ENCODE measurements around the gene SLTM.
"Not testable (repeated sequence)": the region's sequence is repeated elsewhere in the genome, so short reads cannot be mapped to it uniquely, and the experiment has no call there.

SLTM gene

DNA sequence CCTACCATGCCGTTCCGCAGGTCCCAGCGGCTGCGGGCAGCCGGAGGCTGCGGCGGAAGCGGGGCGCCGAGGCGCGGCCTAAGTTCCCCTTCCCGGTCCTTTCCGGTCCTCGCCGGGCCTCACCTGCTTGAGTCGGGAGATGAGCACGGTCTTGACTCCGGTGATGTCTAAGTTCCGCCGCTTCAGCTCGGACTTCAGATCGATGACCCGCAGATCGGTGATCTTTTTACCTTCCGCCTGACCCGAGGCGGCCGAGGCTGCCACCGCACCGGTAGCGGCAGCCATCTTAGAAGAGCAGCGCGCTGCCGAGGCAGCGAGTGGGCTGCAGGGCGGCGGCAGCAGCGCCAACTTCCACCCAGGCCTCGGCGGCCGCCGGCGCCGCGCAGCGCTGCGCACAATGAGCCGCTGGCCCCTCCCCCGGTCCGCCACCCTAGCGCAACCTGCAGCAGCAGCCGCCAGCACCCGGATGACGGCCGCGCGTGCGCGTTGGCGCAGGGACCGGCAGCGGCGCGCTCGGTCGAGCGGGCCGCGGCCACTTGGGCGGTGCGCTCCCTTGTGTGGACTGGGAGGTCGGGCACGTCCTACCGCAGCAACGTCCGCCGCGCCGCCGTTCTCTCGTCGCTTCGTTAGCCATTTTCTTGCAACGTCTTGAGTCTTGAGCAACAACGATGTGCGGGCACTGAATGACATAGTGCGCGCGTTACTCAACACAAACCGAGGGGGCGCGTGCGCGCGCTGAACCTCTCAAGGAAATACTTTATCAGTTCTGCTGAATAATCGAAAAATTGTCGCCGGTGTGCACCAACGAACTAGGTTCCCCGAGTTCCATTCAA, at the start of gene SLTM:
SLTM (minus strand) TSS at position 399 of the 833 bp plus-strand sequence; CDS start at position 285, 114 bp downstream.
- peak; percentile 94 to 97 for DNase-seq

DNA sequence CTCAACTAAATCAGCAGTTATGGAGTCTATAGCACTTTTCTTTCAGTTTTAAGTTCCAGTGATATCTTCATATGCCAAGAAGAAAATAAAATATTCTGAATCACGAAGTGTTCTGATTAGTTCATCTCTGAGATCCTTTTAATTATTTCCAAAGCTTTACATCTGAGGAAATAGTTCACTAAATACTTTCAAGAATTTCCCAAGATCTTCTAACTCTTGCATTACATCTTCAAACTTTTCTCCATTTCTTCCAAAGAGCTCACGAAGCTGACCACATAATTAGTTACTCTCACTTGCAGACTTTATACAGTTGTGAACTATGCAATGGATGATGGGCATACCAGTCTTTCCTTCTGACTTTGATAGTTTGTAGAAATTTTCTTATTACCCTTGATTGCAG, 49.8 kb upstream of the SLTM start:
- no peak for DNase-seq

DNA sequence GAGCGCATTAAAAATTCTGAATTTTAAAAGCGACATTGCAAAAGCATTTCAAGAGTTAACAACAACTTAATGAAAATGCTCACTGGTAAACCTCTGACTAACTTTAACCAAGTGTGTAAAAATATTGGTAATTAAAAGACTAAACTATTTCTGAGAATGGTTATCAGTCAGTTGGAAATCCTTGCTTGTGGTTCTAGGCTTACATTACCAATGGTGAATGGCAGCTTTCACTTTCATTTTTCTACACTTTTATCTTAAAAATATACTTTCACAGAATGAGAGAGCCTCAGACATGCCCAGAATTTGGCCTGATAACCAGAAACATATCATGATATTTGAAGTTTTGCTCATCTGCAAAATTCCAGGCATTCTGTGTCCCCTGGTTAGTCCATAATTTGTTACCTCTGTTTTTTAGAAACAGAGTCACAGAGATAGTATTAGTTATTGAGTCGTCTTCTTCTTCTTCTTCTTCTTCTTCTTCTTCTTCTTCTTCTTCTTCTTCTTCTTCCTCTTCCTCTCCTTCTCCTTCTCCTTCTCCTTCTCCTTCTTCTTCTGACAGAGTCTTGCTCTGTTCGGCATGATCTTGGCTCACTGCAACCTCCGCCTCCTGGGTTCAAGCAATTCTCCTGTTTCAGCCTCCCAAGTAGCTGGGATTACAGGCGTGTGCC, 48.5 kb upstream of the SLTM start:
- no peak for DNase-seq

DNA sequence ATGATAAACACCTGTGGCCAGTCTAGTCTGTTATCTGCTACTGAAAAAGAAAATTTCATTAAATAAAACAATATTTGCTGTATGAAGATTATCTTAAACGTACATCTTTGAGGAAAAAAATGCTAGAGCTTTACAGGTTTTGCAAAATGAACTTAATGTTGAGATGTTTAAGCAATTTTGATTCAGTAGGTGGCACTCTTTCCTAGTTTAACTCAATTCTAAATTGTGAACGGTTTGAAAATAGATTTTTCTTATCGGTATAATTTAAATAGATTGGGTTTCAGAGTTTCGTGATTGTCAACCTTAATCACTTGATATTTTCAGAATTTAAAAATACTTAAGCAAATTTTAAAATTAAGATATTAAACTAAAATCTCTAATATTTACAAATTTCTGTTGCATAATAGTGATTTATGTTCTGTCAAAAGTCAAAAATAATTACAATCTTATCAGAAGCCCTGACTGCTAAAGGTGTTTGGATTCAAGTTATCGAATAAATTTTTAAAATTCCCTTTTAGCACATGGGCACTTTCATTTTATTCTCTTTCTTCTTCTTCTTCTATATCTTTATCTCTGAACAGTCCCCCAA, 47.0 kb upstream of the SLTM start:
- peak in 1 of 2 experiments; percentile 34 for DNase-seq

DNA sequence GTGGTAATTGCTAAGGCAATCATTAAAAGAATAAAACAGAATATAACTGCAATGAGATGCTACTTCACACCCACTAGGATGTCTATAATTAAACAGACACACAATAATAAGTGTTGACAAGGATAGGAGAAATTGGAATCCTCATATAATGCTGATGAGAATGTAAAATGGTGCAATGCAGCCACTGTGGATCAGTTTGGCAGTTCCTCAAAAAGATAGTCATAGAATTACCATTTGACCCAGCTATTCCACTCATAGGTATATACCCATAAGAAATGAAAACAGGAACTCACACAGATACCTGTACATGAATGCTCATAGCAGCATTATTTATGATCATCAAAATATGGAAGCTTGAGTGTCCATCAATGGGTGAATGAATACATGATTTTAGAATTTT, 44.4 kb upstream of the SLTM start:
- no peak for DNase-seq

DNA sequence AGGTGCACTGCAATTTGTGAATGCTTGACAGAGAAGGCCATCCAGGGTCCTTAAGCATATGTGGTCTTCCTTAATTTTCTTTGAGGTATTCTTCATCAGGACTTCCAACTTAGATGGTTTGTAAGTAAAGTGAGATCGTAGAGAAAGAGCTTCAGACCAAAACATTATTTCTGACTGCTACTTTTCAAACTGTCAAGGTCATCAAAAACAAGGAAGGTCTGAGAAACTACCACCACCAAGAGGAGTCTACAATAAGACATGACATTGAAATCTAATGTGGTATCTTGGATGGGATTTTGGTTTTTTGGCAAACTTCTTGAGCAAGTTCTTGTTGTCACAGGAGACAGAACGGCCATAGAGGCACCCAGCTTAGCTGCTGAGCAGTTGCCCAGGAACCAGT, 34.0 kb upstream of the SLTM start:
- no peak for DNase-seq

DNA sequence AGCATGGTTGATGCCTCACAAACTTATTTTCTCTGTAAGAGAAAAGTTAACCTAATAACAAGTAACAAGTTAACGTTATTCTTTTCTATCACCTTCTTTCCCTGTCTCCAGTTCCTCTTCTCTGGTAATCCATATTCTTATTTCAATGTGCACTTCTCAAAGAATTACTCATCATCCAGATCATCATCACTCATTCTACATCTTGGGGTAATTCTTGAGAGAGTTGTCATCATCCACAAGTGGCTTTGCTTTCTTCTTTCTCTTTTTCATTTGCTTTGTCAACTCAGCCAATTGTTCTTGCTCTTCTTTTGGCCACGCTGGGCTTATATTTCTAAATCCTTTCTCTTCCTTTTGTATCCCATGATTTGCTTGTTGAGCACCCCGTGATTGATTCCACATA, 33.2 kb upstream of the SLTM start:
- no peak for DNase-seq

DNA sequence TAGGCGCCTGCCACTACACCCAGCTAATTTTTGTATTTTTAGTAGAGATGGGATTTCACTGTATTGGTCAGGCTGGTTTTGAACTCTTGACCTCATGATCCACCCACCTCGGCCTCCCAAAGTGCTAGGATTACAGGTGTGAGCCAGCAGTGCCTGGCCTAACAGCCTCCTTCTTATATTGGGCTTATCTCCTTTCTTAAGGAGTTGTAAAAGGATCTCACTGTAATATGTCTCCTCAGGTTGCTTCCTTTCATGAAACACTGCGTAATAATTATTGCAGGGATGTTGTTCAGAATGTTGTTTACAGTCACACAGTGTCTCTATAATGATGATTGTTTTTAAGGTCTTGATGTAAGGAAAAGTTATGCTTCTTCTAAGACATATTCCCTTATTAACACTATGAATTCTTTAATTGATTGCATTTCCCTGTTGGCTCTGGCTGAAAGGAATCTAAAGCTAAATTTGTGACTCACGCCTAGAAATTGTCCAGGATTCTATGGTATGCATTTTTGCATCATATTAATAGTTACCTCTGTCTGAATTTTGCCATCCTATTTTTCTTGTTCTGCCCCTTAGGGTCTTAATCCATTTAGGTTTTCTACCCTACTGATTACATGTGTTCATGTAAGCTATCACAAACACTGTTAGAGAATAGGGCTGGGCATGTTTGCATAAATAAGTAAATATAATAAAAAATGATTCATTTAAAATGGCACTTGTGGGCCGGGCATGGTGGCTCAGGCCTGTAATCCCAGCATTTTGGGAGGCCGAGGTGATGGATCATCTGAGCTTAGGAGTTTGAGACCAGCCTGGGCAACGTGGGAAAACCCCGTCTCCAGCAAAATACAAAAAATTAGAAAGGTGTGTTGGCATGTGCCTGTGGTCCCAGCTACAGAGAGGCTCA, 29.4 kb upstream of the SLTM start:
- DNase-seq = no peak

DNA sequence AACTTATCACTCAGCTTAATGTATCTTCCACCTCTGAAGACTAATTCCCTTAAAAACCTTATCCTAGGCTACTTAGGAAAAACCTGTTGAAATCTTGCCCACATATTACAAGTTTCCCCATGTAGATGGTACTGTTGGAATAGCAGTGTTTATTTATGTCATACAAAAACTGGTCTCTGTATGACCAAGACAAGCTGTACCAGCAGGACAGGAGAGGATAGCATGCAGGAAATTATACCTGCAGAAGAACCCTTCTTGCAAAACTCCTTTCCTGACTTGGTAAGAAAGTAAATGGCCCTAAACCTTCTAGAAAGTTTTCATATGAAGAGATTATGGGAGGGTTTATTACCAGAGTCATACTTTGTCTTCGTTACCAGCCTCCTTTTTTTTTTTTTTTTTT, 28.7 kb upstream of the SLTM start:
- DNase-seq = no peak

DNA sequence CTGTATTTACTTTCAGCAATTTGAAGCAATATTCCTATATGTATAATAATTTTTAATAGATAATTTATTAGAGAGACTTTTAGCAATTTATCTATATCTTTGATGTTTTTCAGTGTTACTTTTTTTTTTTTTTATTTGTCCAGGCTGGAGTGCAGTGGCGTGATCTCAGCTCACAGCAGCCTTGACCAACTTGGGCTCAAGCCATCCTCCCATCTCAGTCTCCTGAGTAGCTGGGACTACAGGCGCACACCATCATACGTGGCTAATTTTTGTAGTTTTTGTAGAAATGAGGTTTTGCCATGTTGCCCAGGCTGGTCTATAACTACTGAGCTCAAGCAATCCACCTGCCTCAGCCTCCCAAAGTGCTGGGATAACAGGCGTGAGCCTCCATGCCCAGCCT, 25.3 kb upstream of the SLTM start:
- DNase-seq = no peak

DNA sequence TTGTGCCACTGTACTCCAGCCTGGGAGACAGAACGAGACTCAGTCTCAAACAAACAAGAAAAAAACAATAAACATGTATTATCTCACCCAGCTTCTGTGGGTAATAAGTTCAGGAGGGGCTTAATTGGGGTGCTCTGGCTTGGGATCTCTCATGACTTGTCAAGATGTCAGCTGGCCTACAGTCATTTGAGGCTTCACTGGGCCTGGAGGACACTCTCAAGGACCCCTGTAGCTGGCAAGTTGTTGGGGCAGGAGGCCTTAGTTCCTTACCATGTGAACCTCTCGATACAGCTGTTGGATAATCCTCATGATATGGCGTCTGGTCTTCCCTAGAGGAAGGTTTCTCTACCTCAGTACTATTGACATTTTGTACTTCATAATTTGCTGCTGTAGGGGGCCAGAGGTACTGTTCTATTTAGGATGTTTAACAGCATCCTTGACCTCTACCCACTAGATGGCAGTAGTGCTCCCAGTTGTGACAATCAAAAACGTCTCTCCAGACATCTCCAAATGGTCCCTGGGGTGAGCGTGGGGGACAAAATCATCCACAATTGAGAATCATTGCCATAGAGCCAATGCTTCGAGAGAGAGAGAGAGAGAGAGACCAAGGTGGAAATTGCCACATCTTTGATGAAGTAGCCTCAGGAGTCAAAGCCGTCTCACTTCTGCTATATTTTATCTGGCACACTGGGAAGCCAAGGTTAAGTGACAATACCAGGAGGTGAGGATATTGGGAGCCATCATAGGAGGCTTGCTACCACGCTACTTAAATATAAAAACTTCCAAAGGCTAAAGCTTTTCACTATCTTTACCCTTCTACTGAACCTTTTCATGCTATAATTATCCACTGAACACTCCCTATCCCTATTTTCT, 23.9 kb upstream of the SLTM start:
- DNase-seq = peak; percentile 84 to 91

DNA sequence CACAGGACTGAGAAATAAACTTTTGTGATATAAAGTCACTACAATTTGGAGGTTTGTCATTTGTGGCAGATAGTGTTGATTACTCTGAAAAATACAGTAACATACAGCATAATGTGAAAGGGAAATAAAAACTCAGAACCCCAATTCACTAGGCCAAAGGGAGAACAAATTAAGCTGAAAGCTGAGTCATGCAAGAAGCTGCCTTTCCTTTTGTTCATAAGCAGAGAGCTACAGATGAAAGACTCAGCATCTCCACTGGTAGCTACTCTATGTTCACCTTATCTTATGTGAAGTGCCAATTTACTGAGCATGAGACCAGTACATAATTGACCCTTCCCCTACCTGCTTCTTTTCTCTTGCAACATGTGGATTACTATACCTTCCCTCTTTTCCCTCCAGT, 19.3 kb upstream of the SLTM start:
- DNase-seq = no peak

DNA sequence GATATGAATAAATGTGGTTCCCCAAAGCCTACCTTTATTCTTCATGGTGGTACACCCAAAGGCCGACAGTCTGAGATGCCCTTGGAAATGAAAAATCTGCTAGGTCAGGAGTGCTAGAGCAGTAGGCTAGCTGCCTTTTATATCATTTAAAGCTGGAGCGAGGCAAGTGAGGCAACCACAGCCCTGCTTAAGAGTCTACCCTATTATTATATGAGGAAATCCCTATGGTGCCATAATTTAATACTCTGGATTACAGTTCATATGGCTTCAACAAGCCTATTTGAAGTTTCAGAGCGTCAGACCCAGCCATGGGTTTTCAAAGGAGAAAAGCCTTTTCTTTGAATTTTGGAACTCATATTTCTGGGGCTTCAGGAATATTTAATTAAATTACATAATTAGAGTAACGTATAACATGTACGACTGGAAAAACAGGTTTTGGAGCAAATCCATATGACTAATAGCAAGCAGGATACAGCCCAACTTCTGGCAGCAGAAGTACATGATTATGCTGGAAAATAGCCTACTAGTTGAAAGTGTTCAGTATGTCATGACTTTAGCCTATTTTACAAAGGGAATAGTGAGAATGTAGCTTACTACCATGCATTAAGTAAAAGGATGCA, 18.0 kb upstream of the SLTM start:
- no peak for DNase-seq

DNA sequence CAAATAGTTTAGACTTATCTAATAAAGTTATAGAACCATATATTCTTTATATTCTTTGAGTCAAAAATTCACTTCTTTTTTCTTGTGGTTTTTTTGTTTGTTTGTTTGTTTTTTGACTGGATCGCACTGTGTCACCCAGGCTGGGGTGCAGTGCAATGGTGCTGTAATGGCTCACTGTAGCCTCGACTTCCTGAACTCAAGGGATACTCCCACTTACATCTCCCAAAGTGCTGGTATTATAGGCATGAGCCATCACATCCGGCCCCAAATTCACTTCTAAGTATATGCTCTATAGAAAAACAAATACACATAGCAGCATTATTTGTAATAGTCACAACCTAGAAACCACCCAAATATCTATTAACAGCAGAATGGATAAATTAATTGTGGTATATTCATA, 13.7 kb upstream of the SLTM start:
- DNase-seq = no peak

DNA sequence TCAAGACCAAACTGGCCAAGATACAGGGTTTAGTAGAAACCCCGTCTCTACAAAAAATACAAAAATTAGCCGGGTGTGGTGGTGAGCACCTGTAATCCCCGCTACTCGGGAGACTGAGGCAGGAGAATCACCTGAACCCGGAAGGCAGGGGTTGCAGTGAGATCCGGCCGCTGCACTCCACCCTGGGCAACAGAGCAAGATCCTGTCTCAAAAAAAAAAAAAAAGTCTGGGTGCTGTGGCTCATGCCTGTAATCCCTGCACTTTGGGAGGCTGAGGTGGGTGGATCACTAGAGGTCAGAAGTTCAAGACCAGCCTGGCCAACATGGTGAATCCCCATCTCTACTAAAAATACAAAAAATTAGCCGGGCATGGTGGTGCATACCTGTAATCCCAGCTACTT, 1.5 kb upstream of the SLTM start:
- not testable (repeated sequence) for DNase-seq

DNA sequence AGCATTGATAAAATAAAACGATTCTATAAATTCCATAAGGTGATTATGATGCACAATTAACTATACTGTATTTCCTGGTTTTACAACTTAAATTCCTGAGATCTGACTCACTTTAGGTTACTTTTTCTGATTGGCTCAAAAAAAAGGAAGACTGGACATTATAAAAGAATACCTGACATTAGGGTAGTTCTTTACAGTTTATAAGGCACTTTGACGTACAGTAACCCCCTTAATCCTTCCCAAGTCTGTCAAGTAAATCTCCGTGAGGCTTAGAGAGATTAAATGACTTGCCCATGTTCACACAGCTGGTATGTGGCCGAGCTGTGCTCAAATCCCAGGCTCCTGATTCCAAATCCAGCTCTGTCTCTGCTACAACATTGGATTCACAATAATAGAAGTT, 1.0 kb upstream of the SLTM start:
- peak; percentile 82 to 96 for DNase-seq

DNA sequence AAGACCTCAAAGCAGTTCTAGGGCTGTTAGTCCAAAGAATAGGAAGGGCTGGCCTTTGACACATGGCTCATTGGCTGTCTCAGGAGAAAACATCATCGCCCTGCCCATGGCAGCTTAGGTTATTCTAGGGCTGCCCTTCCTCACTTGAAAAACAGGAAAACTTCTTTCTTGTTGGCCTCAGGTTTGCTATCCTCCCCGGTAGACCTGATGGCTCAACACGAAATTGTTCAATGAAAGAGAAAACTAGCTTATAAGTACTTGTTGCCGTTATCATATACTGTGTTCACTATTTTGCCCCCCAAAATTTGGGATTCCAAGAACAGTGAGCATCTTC, 602 bp upstream of the SLTM start:
- DNase-seq = no peak

DNA sequence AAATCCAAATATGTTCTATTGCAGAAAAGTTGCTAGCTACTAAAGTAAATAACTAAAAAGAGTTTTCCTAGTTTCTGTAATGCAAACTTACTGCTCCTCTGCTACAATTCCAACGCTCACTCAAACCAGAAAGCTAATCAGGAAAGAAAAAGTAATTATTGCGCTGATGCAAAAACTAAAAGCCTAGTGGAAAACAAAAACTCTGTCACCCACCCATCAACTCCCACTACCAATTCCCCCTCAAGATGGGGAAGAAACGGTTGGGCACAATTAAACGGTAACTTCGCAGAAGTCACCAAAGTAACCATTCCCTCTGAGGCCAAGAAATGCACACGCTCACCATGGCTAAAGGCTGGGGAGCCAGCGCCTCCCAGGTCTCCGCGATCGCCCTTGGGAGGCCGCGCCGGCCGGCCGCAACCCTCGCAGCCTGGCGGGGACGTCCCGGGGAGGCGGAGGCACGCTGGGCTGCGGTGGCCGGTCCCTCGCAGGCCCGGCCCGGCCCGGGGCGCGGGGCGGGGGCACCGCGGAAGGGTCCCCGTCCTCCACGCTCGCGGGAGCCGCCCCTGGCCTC, 684 bp downstream of the SLTM start:
- peak; percentile 42 to 53 for DNase-seq

DNA sequence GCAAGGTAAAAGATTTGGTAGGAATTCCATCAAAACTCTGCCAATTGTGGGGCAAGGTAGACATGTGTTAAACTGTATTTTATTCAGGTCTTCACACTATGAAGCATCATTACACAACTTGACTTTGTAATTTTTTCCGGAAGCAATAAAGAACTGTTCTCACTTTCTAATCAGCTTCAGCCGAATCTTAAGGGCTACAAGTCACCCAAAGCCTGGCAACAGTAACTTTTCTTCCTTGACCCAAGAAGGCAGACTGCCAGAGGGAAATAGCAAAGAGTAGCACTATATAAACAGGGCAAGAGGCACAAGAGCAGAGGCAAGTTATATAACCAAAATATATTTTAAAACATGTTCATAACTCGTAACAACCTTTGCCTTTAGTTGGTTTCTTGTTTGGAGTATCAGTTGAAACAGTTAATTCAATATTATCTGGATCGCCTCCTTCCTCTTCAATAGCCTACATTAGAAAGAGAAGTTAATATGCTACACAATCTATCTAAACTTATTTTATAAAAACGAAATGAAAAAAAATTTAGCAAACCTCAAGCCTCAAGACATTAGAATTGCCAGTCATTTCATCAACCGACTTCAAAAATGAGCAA, 1.4 kb downstream of the SLTM start:
- DNase-seq = peak in 1 of 2 experiments; percentile 40

DNA sequence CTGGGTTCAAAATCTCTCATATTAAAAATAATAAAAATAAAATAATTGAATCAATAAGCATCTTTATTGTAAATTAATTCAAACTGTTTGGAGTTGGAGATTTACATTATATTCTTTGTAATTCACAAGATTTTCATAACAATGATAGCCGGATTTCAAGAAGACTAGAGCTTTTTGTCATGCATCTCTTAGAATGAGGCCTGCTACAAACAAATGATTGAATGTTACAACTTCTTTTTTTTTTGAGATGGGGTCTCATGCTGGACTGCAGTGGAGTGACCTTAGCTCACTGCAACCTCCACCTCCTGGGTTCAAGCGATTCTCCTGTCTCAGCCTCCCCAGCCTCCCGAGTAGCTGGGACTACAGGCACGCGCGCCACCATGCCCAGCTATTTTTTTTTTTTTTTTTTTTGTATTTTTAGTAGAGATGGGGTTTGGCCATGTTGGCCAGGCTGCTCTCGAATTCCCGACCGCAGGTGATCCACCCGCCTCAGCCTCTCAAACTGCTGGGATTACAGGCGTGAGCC, 3.5 kb downstream of the SLTM start:
- DNase-seq = no peak

DNA sequence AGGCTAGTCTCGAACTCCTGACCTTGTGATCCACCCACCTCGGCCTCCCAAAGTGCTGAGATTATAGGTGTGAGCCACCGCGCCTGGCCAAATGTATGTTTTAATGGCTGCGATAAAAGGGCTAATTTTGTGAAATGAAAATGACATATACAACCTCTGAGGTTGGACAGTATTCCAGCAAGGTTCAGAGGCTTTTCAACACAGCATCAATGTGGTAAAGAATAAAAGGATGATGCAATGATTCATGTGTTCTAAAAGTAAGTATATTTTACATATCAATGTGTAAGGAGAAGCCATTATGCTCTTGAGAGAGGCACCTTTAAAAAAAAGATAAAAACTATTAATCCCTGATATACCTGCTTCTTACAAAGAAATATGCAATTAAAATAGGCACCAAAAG, 6.7 kb downstream of the SLTM start:
- DNase-seq = no peak
